Aorta (tissue), 5 donors: ENCODE data around the gene RPS26. TPM values are rescaled to one million over a fixed set of nuclear protein-coding genes. Genes with fewer than 3 reads are reported as not detected.
"Not testable (repeated sequence)": the region's sequence is repeated elsewhere in the genome, so short reads cannot be mapped to it uniquely, and the experiment has no call there.

ENCODE experiments used
- ATAC-seq: fragments of 200-7000 bp; cut with Tn5 transposase; one replicate; pipeline ENCODE4 v1.9.1; 2022; ENCODE audit warnings: moderate library complexity; ENCODE audit not compliant: low FRiP score
- DNase-seq, 2 donors: peaks; one replicate each; pipeline ENCODE4 v3.0.0-alpha.2; 2020
- H3K27ac ChIP-seq, 2 donors: one replicate each; pipeline ENCODE4 v1.5.1; 2013; ENCODE audit warnings: low read length in 2 of 2, mild to moderate bottlenecking in 2 of 2, moderate library complexity in 2 of 2, control low read depth in 1 of 2, inconsistent platforms in 1 of 2, low read depth in 1 of 2
- H3K27me3 ChIP-seq, 2 donors: one replicate each; pipeline ENCODE4 v1.6.1; 2013; ENCODE audit warnings: control low read depth in 1 of 2, low read length in 1 of 2, mild to moderate bottlenecking in 1 of 2, moderate library complexity in 1 of 2; ENCODE audit not compliant: insufficient read depth in 2 of 2, control insufficient read depth in 1 of 2
- H3K36me3 ChIP-seq, 2 donors: one replicate each; pipeline ENCODE4 v1.6.1; 2013; ENCODE audit warnings: control low read depth in 1 of 2, low read length in 1 of 2, mild to moderate bottlenecking in 1 of 2; ENCODE audit not compliant: insufficient read depth in 2 of 2, control insufficient read depth in 1 of 2
- H3K4me1 ChIP-seq, 2 donors: one replicate each; pipeline ENCODE4 v1.6.1; 2013; ENCODE audit warnings: low read length in 2 of 2, control low read depth in 1 of 2, mild to moderate bottlenecking in 1 of 2, moderate library complexity in 1 of 2; ENCODE audit not compliant: insufficient read depth in 2 of 2, control insufficient read depth in 1 of 2
- H3K4me3 ChIP-seq, 2 donors: one replicate each; pipeline ENCODE4 v1.5.1; 2013; ENCODE audit warnings: low read length in 2 of 2, control low read depth in 1 of 2, mild to moderate bottlenecking in 1 of 2
- H3K9me3 ChIP-seq: one replicate; pipeline ENCODE4 v1.6.1; 2013; ENCODE audit warnings: mild to moderate bottlenecking, low read length; ENCODE audit not compliant: control insufficient read depth
- WGBS, 2 donors: extraction: QIAGEN DNeasy Blood & Tissue Kit; methylation state at CpG; one replicate each; pipeline ENCODE4 v1.1.7; 2013; 5-methylcytosine and 5-hydroxymethylcytosine counted together
- intact Hi-C, 2 donors: fragments of 100-400 bp; cut with DNase I; formaldehyde crosslinking; loops; one replicate each; pipeline versions ENCODE4 v1.14.2 to v1.15.0; 2022
- long read RNA-seq, 2 donors: library from polyadenylated mRNA; unstranded; transcript quantifications; one replicate each; pipeline ENCODE4 v2.0.0, GENCODE V29; 2020 to 2021
- polyA plus RNA-seq, 2 donors: library from polyadenylated mRNA; stranded (reverse); fragments of 200-250 nt; gene quantifications; one replicate each; pipeline ENCODE4 v1.2.3, GENCODE V29; 2013
- total RNA-seq, 2 donors: library from RNA; stranded (reverse); fragmentation: NEBNext Ultra II Directional; extraction: Animal tissue kit (Norgen Biotek cat#: 25700); gene quantifications; one replicate each; pipeline ENCODE4 v1.2.1, GENCODE V29; 2021
- donor health status: healthy with polysubstance abuse.
- donor health status: Bipolar disorder and iron deficiency.
- donor health status: DM: no; HTN: no; CAD: no.
- donor health status: DM: no; HTN: no; CAD: no.
- donor health status: DM: yes; HTN: yes; CAD: no.

The RPS26 gene
- 10 to 100 TPM; 40.5 to 69.1 TPM for total RNA-seq
- polyA plus RNA-seq, result 1,000 to 10,000 TPM in 1 of 2 donors, 100 to 1,000 TPM in 1; 973 to 1,454 TPM
- long read RNA-seq, donor 1, partial matches to known transcripts, result 1 of 11 reads
- long read RNA-seq, donor 1, other reads (novel, unspliced or antisense), result 5 of 11 reads
- long read RNA-seq, donor 2, result 0 reads

- DNase-seq, result peak; percentile 97 to 98
- peak within 1 kb of the TSS; percentile 64 to 75 for H3K4me3 ChIP-seq
- WGBS, 2 donors, result 0 to 1% methylated on average over 50 of the region's 50 CpGs
- H3K9me3 ChIP-seq, result no peaks in the 10 kb centered on the region
- peaks cover 0 to 7% of the 10 kb centered on the region in 2 donors for H3K36me3 ChIP-seq
- ATAC-seq, result peak; percentile 98
- H3K4me1 ChIP-seq, result peaks cover 2 to 3% of the 10 kb centered on the region in 2 donors
- H3K27ac ChIP-seq, result peak within 1 kb of the TSS; percentile 67 to 69
- intact Hi-C loops, result loop anchor here in 1 of 2 donors (5.0 to 10.0 kb wide), 2 partner anchors 44 to 63 kb away; partner anchors contain the start of genes PA2G4 and SUOX
- H3K27me3 ChIP-seq, result no peaks in the 10 kb centered on the region
These were observed at the start of gene RPS26 for GRCh38 chr12:56041552-56042429. Gene RPS26, plus strand, starts transcription at chr12:56041918. Its CDS starts 249 bp downstream, at chr12:56042167.

- H3K4me1 ChIP-seq, result no peaks in the 10 kb centered on the region
- H3K36me3 ChIP-seq, result peaks cover 10 to 14% of the 10 kb centered on the region in 2 donors
- ATAC-seq (no peak), DNase-seq (no peak)
- WGBS, 2 donors, result 78 to 79% methylated on average over 4 of the region's 4 CpGs
- no peak overlapping the region for H3K4me3 ChIP-seq
- H3K27me3 ChIP-seq, result no peaks in the 10 kb centered on the region
- H3K27ac ChIP-seq, result no peak overlapping the region
- intact Hi-C loops, result no loop called here
- no peaks in the 10 kb centered on the region for H3K9me3 ChIP-seq
These were observed 48.4 kb upstream of the RPS26 start for GRCh38 chr12:55993230-55993853.

- Histone ChIP-seq H3K27me3 (no peaks in the 10 kb centered on the region), H3K36me3 (peaks cover 9 to 11% of the 10 kb centered on the region in 2 donors), H3K9me3 (no peaks in the 10 kb centered on the region), H3K4me1 (no peaks in the 10 kb centered on the region), H3K4me3 (no peak overlapping the region), H3K27ac (no peak overlapping the region)
- WGBS, 2 donors, result 73 to 77% methylated on average over 8 of the region's 8 CpGs
- intact Hi-C loops, result loop anchor here (5.0 kb wide), 2 partner anchors 37 to 47 kb away; partner anchors contain the start of gene RPS26 (in 1 of the 2)
- ATAC-seq (no peak), DNase-seq (no peak)
These were observed 46.4 kb upstream of the RPS26 start for GRCh38 chr12:55995366-55995765.

GRCh38 chr12:55996201-55996714 is 45.5 kb upstream of the RPS26 start:
- Histone ChIP-seq H3K4me1 (no peaks in the 10 kb centered on the region), H3K9me3 (no peaks in the 10 kb centered on the region), H3K27me3 (no peaks in the 10 kb centered on the region), H3K27ac (no peak overlapping the region), H3K4me3 (peak overlapping the region; percentile 47 to 85), H3K36me3 (peaks cover 0 to 3% of the 10 kb centered on the region in 2 donors)
- WGBS, 2 donors, result 12 to 16% methylated on average over 14 of the region's 14 CpGs
- intact Hi-C loops, result loop anchor here (5.0 kb wide), 2 partner anchors 36 to 46 kb away; partner anchors contain the start of gene RPS26 (in 1 of the 2)
- ATAC-seq (peak; percentile 81), DNase-seq (no peak)

- no peaks in the 10 kb centered on the region for H3K9me3 ChIP-seq
- H3K27me3 ChIP-seq, result no peaks in the 10 kb centered on the region
- intact Hi-C loops, result loop anchor here (5.0 kb wide), 2 partner anchors 35 to 45 kb away; partner anchors contain the start of gene RPS26 (in 1 of the 2)
- peaks cover 0 to 3% of the 10 kb centered on the region in 2 donors for H3K36me3 ChIP-seq
- H3K27ac ChIP-seq, result peak within 1 kb of the TSS in 1 of 2 donors; percentile 65
- DNase-seq, result peak; percentile 98
- peak within 1 kb of the TSS; percentile 47 to 85 for H3K4me3 ChIP-seq
- no peaks in the 10 kb centered on the region for H3K4me1 ChIP-seq
- WGBS, 2 donors, result 1% methylated on average over 27 of the region's 27 CpGs
- ATAC-seq, result peak; percentile 99
These were observed 44.8 kb upstream of the RPS26 start, which contains the start of gene SUOX for GRCh38 chr12:55996715-55997534. Gene SUOX, plus strand, starts transcription at chr12:55997276. Its CDS starts 4,946 bp downstream, at chr12:56002222.

- intact Hi-C loops, result loop anchor here (5.0 kb wide), 2 partner anchors 35 to 45 kb away; partner anchors contain the start of gene RPS26 (in 1 of the 2)
- ATAC-seq (peak; percentile 3), DNase-seq (no peak)
- peaks cover 0 to 2% of the 10 kb centered on the region in 2 donors for H3K36me3 ChIP-seq
- H3K27ac ChIP-seq, result peak overlapping the region in 1 of 2 donors; percentile 14
- no peaks in the 10 kb centered on the region for H3K27me3 ChIP-seq
- no peaks in the 10 kb centered on the region for H3K4me1 ChIP-seq
- WGBS, 2 donors, result 0 to 2% methylated on average over 5 of the region's 5 CpGs
- H3K4me3 ChIP-seq, result peak overlapping the region; percentile 19 to 40
- no peaks in the 10 kb centered on the region for H3K9me3 ChIP-seq
These were observed 44.2 kb upstream of the RPS26 start for GRCh38 chr12:55997535-55997859.

GRCh38 chr12:55999522-55999921 is 42.2 kb upstream of the RPS26 start:
- H3K36me3 ChIP-seq, ATAC-seq, H3K4me3 ChIP-seq, H3K9me3 ChIP-seq, H3K4me1 ChIP-seq, DNase-seq, H3K27ac ChIP-seq, H3K27me3 ChIP-seq: not testable (repeated sequence)
- 67 to 70% methylated on average over 6 of the region's 6 CpGs for WGBS, 2 donors
- intact Hi-C loops, result loop anchor here (5.0 kb wide), 2 partner anchors 33 to 43 kb away; partner anchors contain the start of gene RPS26 (in 1 of the 2)
